ENCODE results near the gene TCEA2.

The TCEA2 gene

DNA sequence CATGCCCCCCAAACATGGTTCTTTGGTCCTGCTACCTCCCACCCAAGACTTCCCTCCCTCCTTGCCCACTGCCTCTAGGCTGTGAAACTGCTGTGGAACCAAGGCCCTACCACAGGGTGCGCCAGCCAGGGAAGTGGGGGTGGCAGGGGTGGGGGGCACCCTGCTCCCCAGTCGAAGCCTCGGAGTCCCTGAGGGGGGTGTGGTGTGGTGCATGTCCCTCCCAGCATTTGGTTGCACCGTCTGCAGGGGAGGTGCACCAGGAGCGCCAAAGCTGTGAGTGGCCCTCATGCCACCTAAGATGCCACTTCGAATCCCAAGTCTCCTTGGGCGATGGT lies 14.5 kb downstream of the TCEA2 start:
- Histone ChIP-seq H3K27me3 (replicated peaks; ENCODE audit: control insufficient read depth, insufficient read depth, low read length) (no peaks in the 10 kb centered on the region; the same call in 1 of the 2 replicates), H3K4me3 (replicated peaks; ENCODE audit: low read depth, low read length) (peak overlapping the region; percentile 84), H3K36me3 (ENCODE audit: control insufficient read depth, insufficient read depth, low read length) (peaks cover 21% of the 10 kb centered on the region)
- DNase-seq (ENCODE audit: extremely low read depth, insufficient read length) = no peak
- TF ChIP-seq, protein P1, sequence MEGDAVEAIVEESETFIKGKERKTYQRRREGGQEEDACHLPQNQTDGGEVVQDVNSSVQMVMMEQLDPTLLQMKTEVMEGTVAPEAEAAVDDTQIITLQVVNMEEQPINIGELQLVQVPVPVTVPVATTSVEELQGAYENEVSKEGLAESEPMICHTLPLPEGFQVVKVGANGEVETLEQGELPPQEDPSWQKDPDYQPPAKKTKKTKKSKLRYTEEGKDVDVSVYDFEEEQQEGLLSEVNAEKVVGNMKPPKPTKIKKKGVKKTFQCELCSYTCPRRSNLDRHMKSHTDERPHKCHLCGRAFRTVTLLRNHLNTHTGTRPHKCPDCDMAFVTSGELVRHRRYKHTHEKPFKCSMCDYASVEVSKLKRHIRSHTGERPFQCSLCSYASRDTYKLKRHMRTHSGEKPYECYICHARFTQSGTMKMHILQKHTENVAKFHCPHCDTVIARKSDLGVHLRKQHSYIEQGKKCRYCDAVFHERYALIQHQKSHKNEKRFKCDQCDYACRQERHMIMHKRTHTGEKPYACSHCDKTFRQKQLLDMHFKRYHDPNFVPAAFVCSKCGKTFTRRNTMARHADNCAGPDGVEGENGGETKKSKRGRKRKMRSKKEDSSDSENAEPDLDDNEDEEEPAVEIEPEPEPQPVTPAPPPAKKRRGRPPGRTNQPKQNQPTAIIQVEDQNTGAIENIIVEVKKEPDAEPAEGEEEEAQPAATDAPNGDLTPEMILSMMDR (IDR thresholded peaks at IDR 0.05; ENCODE audit: insufficient read depth, low read length, poor library complexity, severe bottlenecking) = no peak

DNA sequence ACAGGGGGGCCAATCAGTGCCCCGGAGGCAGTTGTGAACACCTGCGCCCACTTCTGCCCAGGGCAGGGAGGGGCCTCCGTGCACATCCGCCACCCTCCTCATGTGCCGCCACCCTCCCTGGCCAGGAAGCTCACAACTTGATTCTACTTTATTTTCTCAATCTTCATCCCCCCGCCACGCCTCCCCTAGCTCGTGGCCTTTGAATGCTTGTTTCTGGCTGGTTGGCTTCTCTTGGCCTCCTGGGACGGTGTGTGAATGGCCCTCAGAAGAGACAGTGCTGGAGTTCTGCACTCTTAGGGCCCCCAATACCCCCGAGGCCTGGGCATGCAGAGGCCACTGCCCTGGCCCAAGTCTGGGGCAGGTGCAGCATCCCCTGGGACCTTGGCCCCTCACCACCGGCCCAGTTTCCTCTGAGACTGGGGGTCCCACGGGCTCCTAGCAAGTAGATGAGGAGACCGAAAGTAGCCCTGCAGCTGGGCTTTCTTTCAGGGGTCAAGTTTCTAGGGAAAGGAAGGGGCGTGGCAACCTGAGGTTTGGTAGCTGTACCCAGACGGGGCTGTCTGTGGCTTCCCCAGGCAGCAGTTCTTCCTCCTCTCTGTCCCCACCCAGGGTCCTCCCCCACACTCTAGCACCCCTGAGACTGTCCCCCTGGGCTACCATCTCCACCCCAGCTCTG lies 15.0 kb downstream of the TCEA2 start:
- Histone ChIP-seq H3K4me3 (replicated peaks; ENCODE audit: low read depth, low read length) (peak overlapping the region; percentile 84), H3K36me3 (ENCODE audit: control insufficient read depth, insufficient read depth, low read length) (peaks cover 21% of the 10 kb centered on the region), H3K27me3 (replicated peaks; ENCODE audit: control insufficient read depth, insufficient read depth, low read length) (no peaks in the 10 kb centered on the region; the same call in 1 of the 2 replicates)
- peak; percentile 73 for DNase-seq (ENCODE audit: extremely low read depth, insufficient read length)
- TF ChIP-seq, protein P1 (IDR thresholded peaks at IDR 0.05; ENCODE audit: insufficient read depth, low read length, poor library complexity, severe bottlenecking) = no peak

DNA sequence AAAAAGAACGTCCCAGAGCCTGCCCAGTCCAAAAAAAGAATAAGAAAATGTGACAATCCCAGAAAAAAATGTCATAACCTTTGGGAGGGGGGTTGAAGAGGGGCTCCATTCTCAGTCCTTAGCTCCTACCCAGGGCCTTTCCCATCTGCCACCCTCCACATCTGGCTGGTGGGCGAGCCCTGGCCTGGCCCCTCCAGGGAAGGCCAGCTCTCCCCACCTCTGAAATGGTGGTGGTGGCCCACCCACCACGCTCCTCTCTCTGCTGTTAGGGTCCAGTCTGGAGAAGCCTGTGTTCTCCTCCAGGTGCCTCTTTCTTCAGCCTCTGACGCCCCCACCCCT lies 15.9 kb downstream of the TCEA2 start:
- DNase-seq (ENCODE audit: extremely low read depth, insufficient read length) = no peak
- no peaks in the 10 kb centered on the region; the same call in 1 of the 2 replicates for H3K27me3 ChIP-seq (replicated peaks; ENCODE audit: control insufficient read depth, insufficient read depth, low read length)
- TF ChIP-seq, protein P1 (IDR thresholded peaks at IDR 0.05; ENCODE audit: insufficient read depth, low read length, poor library complexity, severe bottlenecking) = no peak
- H3K4me3 ChIP-seq (replicated peaks; ENCODE audit: low read depth, low read length) = peak overlapping the region; percentile 84
- H3K36me3 ChIP-seq (ENCODE audit: control insufficient read depth, insufficient read depth, low read length) = peaks cover 16% of the 10 kb centered on the region

DNA sequence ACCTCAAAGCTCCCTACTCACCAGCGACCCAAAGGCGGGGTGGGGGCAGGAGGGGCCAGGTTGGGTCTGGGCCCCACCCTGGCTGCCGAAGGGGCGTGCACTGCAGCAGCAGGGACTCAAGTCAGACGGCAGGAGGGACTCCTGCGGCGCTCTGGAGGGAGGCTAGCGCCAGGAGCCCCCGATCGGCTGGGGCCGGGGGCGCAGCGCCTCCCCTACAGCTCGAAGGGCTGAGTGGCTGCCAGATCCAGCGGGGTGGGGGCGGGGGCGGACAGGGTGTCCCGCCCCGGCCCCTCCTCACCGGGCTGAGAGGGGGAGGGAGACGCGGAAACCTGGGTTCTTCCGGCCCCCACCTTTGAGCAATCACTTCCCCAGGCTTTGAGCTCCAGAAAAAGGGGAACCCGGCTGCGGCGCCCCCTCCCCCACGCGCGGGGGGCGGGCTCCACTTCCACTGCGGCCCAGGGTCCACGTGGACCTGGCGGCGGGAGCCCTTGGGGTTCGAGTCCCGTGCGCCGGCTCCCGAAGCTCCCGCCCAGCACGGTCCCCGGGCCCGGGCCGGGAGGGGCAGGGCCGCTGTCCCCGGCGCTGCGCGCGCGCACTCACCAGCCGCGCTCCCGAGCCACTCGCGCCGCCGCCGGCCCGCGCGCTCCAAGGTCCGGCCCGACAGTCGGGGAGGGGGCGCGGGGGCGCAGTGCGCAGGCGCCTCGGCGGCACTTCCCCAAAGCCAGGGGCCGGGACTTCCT lies 16.4 kb downstream of the TCEA2 start, which contains the start of gene RGS19:
Gene RGS19 (minus strand): TSS at position 246 of the 740 bp plus-strand sequence. CDS start 2,632 bp downstream, outside the sequence.
- H3K27me3 ChIP-seq (replicated peaks; ENCODE audit: control insufficient read depth, insufficient read depth, low read length) = peaks cover 2% of the 10 kb centered on the region
- DNase-seq (ENCODE audit: extremely low read depth, insufficient read length) = peak; percentile 89
- H3K36me3 ChIP-seq (ENCODE audit: control insufficient read depth, insufficient read depth, low read length) = peaks cover 11% of the 10 kb centered on the region
- peak within 1 kb of the TSS; percentile 84 for H3K4me3 ChIP-seq (replicated peaks; ENCODE audit: low read depth, low read length)
- TF ChIP-seq, protein P1 (IDR thresholded peaks at IDR 0.05; ENCODE audit: insufficient read depth, low read length, poor library complexity, severe bottlenecking) = no peak

DNA sequence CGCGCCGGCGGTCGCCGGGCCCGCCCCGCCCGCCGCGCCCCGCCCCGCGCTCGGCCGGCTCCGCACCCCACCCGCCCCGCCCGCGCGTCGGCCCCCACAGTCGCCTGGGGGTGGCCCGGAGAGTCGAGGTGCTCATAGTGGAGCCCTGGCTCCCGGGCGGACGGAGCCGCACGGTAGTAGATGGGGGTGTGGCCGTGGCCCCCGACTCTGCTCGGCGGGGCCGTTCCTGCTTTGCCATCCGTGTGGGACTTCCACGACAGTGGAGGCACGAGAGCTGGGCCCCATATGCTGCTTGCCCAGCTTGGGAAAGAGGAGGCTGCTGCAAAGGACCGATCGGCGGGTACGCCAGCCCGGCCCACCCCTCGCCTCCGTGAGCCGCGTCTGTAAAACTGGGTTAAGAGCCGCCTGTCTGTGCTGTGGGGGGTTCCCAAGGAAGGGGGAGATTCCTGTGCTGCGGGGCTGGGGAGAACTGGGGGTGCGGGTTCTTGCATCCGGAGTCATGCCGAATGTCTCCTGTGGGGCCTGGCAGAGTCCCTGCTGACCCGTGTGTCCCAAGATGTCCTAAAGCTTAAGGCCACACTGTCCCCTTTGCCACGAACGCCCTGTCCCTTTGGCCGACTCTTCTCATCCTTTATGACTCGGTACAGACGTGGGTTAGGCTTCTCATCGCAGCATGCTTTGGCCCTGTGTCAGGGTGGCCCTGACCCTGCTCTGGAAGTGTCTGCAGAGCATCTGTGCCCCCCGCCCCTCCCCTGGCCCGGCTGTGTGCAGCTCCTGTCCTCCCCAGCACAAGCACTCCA lies 17.2 kb downstream of the TCEA2 start, which contains the start of gene OPRL1:
Gene OPRL1 (plus strand): TSS at position 70 of the 800 bp plus-strand sequence. CDS start 12,639 bp downstream, outside the sequence.
- Histone ChIP-seq H3K27me3 (replicated peaks; ENCODE audit: control insufficient read depth, insufficient read depth, low read length) (peaks cover 4% of the 10 kb centered on the region), H3K4me3 (replicated peaks; ENCODE audit: low read depth, low read length) (peak within 1 kb of the TSS; percentile 84), H3K36me3 (ENCODE audit: control insufficient read depth, insufficient read depth, low read length) (peaks cover 7% of the 10 kb centered on the region)
- peak; percentile 68 for DNase-seq (ENCODE audit: extremely low read depth, insufficient read length)
- TF ChIP-seq, protein P1 (IDR thresholded peaks at IDR 0.05; ENCODE audit: insufficient read depth, low read length, poor library complexity, severe bottlenecking) = no peak

All from GM06990 (cell line).